Ishikawa (cell line): Measurements from ENCODE around the gene NUP210L.
A peak's percentile ranks its signal among the peaks of the same experiment; 100 is the strongest.

Source experiments
- CEBPB ChIP-seq: IDR thresholded peaks from 2 replicates; pipeline ENCODE4 v1.6.1; 2012
- CREB1 ChIP-seq: IDR thresholded peaks from 2 replicates; pipeline ENCODE4 v1.6.1; 2012; ENCODE audit warnings: low read depth
- EGR1 ChIP-seq: IDR thresholded peaks from 2 replicates; pipeline ENCODE4 v1.6.1; 2012
- EP300 ChIP-seq: IDR thresholded peaks from 2 replicates; pipeline ENCODE4 v1.6.1; 2012; ENCODE audit warnings: borderline replicate concordance
- NFIC ChIP-seq: IDR thresholded peaks from 2 replicates; pipeline ENCODE4 v1.6.1; 2012
- REST ChIP-seq: IDR thresholded peaks from 2 replicates; pipeline ENCODE4 v1.6.1; 2012; ENCODE audit warnings: low read depth, mild to moderate bottlenecking
- TAF1 ChIP-seq: IDR thresholded peaks from 2 replicates; pipeline ENCODE4 v1.6.1; 2012; ENCODE audit warnings: low read depth, mild to moderate bottlenecking
- ZBTB7A ChIP-seq: IDR thresholded peaks from 2 replicates; pipeline ENCODE4 v1.6.1; 2012; ENCODE audit warnings: low read depth

- TF ChIP-seq CEBPB (0 out of 2 replicates have a peak, but pooled peaks have one; percentile 40), EGR1 (peak; percentile 90), TAF1 (peak; percentile 96), NFIC (no peak), ZBTB7A (0 out of 2 replicates have a peak, but pooled peaks have one; percentile 46), REST (no peak), CREB1 (peak; percentile 93), EP300 (peak; percentile 24; the same call in 1 of the 2 replicates)
Measured at GRCh38 chr1:153990468-153991150, 164.3 kb downstream of the NUP210L start, which contains the start of gene RPS27.
